ENCODE data around the gene TIMM23. TPM values are rescaled to one million over a fixed set of nuclear protein-coding genes. Genes with fewer than 3 reads are reported as not detected.

The TIMM23 gene
- polyA plus RNA-seq, 2 of the 4 experiments (the other 2 are of a cell fraction) = 134 to 202 TPM

DNA sequence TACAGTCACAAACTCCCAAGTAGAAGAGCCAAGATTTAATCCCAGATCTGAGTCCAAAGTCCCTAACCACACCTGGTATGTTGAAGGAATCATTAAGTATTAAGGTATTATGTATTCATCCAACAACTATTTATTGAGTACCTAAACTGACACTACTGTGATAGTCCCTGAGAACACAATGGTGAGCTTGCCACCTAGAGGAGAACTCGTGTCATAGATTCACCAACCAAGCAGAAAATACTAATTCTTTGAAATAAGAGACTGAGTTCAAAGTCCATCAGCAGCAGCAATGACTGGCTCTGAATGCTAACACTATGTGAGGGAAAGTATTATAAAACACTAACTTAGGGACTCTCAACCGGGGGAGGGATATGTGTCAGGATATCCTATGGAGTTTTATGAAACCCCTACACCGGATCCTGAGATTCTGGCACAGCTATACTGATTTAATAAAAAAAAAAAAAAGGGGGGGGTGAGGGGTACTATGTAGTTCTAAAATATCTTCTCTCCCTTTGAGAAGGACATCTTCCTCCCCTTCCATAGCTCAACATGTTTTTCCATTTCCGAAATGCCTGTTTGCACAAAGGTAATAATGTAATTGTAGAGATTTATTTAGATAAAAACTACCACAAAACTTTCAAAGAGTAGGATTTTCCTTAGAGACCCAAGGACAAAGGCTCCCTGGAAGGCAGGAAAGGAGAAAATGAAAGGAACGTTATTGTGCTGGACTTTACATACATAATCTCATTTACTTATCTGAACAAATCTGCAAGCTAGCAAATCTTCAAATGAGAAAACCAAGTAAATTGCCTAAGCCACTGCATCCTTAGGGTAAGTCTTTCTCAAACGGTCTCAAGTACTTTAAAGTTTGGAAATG lies 56.5 kb downstream of the TIMM23 start:
- peak; percentile 56 to 64 for ATAC-seq
- WGBS (ENCODE audit: missing lambda C conversion rate) = 9% methylated on average over 6 of the region's 6 CpGs

GRCh38 chr10:46029461-46030030 lies 57.3 kb downstream of the TIMM23 start:
- Histone ChIP-seq H3K4me1 (peaks cover 36% of the 10 kb centered on the region), H3K9me3 (no peaks in the 10 kb centered on the region), H3K27ac (peak overlapping the region; percentile 89 to 92), H3K4me2 (peak overlapping the region; percentile 98), H3K4me3 (peak overlapping the region; percentile 84)
- ATAC-seq (no peak), DNase-seq (ENCODE audit: low read depth in 1 of 2, low spot score in 1 of 2) (no peak), FAIRE-seq (no peak)
- POLR2A ChIA-PET = no interaction called here
- CTCF ChIA-PET = interaction anchor here (0.5 to 2.9 kb wide), 12 partner anchors 8 to 1267 kb away, joined by 3 to 16 read pairs (median 4); no protein-coding TSS in a partner anchor
- TF ChIP-seq RARB (CRISPR knock-in tag; IDR thresholded peaks at IDR 0.05) (no peak), EP300 (IDR thresholded peaks at IDR 0.05) (no peak), KDM5A (IDR thresholded peaks at IDR 0.05) (no peak), CBX2 (IDR thresholded peaks at IDR 0.05; ENCODE audit: borderline replicate concordance, low read depth) (no peak), ZNF302 (CRISPR knock-in tag; IDR thresholded peaks at IDR 0.05) (no peak)
- 7% methylated on average over 6 of the region's 6 CpGs for WGBS (ENCODE audit: missing lambda C conversion rate)

More for the DNA sequence above, 56.5 kb downstream of the TIMM23 start:
- FAIRE-seq (no peak), DNase-seq (ENCODE audit: low read depth in 1 of 2, low spot score in 1 of 2) (peak; percentile 66 to 80)
- Histone ChIP-seq H3K4me3 (peak overlapping the region; percentile 84), H3K4me1 (peaks cover 43% of the 10 kb centered on the region), H3K9me3 (no peaks in the 10 kb centered on the region), H3K4me2 (peak overlapping the region; percentile 98), H3K27ac (peak overlapping the region; percentile 89 to 92)
- POLR2A ChIA-PET = no interaction called here
- CTCF ChIA-PET = interaction anchor here (0.5 to 2.9 kb wide), 14 partner anchors 8 to 1268 kb away, joined by 3 to 16 read pairs (median 4); no protein-coding TSS in a partner anchor
- TF ChIP-seq, protein P1, sequence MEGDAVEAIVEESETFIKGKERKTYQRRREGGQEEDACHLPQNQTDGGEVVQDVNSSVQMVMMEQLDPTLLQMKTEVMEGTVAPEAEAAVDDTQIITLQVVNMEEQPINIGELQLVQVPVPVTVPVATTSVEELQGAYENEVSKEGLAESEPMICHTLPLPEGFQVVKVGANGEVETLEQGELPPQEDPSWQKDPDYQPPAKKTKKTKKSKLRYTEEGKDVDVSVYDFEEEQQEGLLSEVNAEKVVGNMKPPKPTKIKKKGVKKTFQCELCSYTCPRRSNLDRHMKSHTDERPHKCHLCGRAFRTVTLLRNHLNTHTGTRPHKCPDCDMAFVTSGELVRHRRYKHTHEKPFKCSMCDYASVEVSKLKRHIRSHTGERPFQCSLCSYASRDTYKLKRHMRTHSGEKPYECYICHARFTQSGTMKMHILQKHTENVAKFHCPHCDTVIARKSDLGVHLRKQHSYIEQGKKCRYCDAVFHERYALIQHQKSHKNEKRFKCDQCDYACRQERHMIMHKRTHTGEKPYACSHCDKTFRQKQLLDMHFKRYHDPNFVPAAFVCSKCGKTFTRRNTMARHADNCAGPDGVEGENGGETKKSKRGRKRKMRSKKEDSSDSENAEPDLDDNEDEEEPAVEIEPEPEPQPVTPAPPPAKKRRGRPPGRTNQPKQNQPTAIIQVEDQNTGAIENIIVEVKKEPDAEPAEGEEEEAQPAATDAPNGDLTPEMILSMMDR (IDR thresholded peaks at IDR 0.05) = peak; percentile 73
- TF ChIP-seq, protein P2, sequence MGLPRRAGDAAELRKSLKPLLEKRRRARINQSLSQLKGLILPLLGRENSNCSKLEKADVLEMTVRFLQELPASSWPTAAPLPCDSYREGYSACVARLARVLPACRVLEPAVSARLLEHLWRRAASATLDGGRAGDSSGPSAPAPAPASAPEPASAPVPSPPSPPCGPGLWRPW (IDR thresholded peaks at IDR 0.05) = no peak
- TF ChIP-seq CHD2 (IDR thresholded peaks at IDR 0.05; ENCODE audit: low read length, partially characterized antibody) = no peak
- peak; percentile 73 to 74; a peak in 4 of 5 replicates for TF ChIP-seq RAD21 (conservative IDR thresholded peaks at IDR 0.05 in 1 of 2, IDR thresholded peaks at IDR 0.05 in 1 of 2)
- TF ChIP-seq ESRRA (IDR thresholded peaks at IDR 0.05; ENCODE audit: borderline replicate concordance, low read length) = peak; percentile 56; the same call in 1 of the 2 replicates
- peak; percentile 51 for TF ChIP-seq SMC3 (IDR thresholded peaks at IDR 0.05)
- TF ChIP-seq MAFK (IDR thresholded peaks at IDR 0.05; ENCODE audit: partially characterized antibody) = peak; percentile 75
- TF ChIP-seq PHF8 (IDR thresholded peaks at IDR 0.05; ENCODE audit: borderline replicate concordance, low read depth) = no peak
- TF ChIP-seq MAZ (IDR thresholded peaks at IDR 0.05; ENCODE audit: borderline replicate concordance, low read depth, low read length) = no peak

GRCh38 chr10:46030091-46030937 lies 58.0 kb downstream of the TIMM23 start, which contains the start of gene NCOA4:
Gene NCOA4 (minus strand): TSS chr10:46030623. CDS start chr10:46016680, 13,943 bp downstream.
- ChIA-PET POLR2A (no interaction called here), CTCF (interaction anchor here (0.9 to 2.9 kb wide), 8 partner anchors 10 to 48 kb away, joined by 3 to 16 read pairs (median 5); no protein-coding TSS in a partner anchor)
- Histone ChIP-seq H3K4me3 (peak within 1 kb of the TSS; percentile 84), H3K4me1 (peaks cover 29% of the 10 kb centered on the region), H3K27ac (peak within 1 kb of the TSS; percentile 89 to 92), H3K9me3 (no peaks in the 10 kb centered on the region), H3K4me2 (peak within 1 kb of the TSS; percentile 98)
- DNase-seq (ENCODE audit: low read depth in 1 of 2, low spot score in 1 of 2) = peak; percentile 96 to 98
- WGBS (ENCODE audit: missing lambda C conversion rate) = 2% methylated on average over 52 of the region's 59 CpGs
- ATAC-seq = peak; percentile 96 to 99
- FAIRE-seq = no peak
- TF ChIP-seq MYC (IDR thresholded peaks at IDR 0.05; ENCODE audit: borderline replicate concordance, low read length) = no peak
- TF ChIP-seq SREBF2 (IDR thresholded peaks at IDR 0.05) = no peak
- TF ChIP-seq CBX2 (IDR thresholded peaks at IDR 0.05; ENCODE audit: borderline replicate concordance, low read depth) = no peak
- TF ChIP-seq POLR2A (IDR thresholded peaks at IDR 0.05; ENCODE audit: low read length) = peak; percentile 80
- TF ChIP-seq, protein P3, sequence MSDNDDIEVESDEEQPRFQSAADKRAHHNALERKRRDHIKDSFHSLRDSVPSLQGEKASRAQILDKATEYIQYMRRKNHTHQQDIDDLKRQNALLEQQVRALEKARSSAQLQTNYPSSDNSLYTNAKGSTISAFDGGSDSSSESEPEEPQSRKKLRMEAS (IDR thresholded peaks at IDR 0.05) = peak; percentile 48
- no peak for TF ChIP-seq ZFP36 (IDR thresholded peaks at IDR 0.05; ENCODE audit: borderline replicate concordance, partially characterized antibody)
- no peak for TF ChIP-seq EP300 (IDR thresholded peaks at IDR 0.05)
- TF ChIP-seq NR3C1 (IDR thresholded peaks at IDR 0.05) = no peak
- TF ChIP-seq PHF8 (IDR thresholded peaks at IDR 0.05; ENCODE audit: borderline replicate concordance, low read depth) = peak; percentile 79
- TF ChIP-seq HOXB13 (CRISPR knock-in tag; IDR thresholded peaks at IDR 0.05; ENCODE audit: low read depth) = no peak
- TF ChIP-seq ZSCAN20 (CRISPR knock-in tag; IDR thresholded peaks at IDR 0.05) = no peak
- TF ChIP-seq ESRRA (IDR thresholded peaks at IDR 0.05; ENCODE audit: borderline replicate concordance, low read length) = peak; percentile 98
- TF ChIP-seq CHD2 (IDR thresholded peaks at IDR 0.05; ENCODE audit: low read length, partially characterized antibody) = peak; percentile 99
- TF ChIP-seq RFX5 (IDR thresholded peaks at IDR 0.05) = no peak
- peak; percentile 82 for TF ChIP-seq E2F6 (IDR thresholded peaks at IDR 0.05; ENCODE audit: borderline replicate concordance, low read depth)
- TF ChIP-seq POLR2AphosphoS2 (conservative IDR thresholded peaks at IDR 0.05; ENCODE audit: low read length) = no peak

All from A549 (cell line).